ENCODE measurements around the gene BROX.

Gene BROX

GRCh38 chr1:222781251-222781650 is 68.9 kb downstream of the BROX start:
- DNase-seq = no peak

- no peak for DNase-seq
Observed at GRCh38 chr1:222783051-222783450, 70.7 kb downstream of the BROX start.

- DNase-seq = no peak
Observed at GRCh38 chr1:222784371-222784770, 72.0 kb downstream of the BROX start.
